NCI-H460 (cell line): ENCODE measurements around the gene MPHOSPH9. TPM values are rescaled to one million over a fixed set of nuclear protein-coding genes. Genes with fewer than 3 reads are reported as not detected.

Experiments
- DNase-seq: peaks from one replicate; pipeline ENCODE4 v3.0.0-alpha.2; 2016; ENCODE audit warnings: low read depth; ENCODE audit errors: extremely low read depth
- total RNA-seq: library from RNA; depleted of rRNA; stranded (reverse); fragments of >200 nt; shearing (Covaris generic); gene quantifications from 2 replicates; pipeline ENCODE4 v1.2.3, GENCODE V29; 2014

Gene MPHOSPH9
- total RNA-seq, 1 experiment from 2014 or later, result 82.9 TPM

GRCh38 chr12:123150275-123150743 lies 82.6 kb downstream of the MPHOSPH9 start:
- no peak for DNase-seq

GRCh38 chr12:123149501-123150274 lies 83.3 kb downstream of the MPHOSPH9 start:
- DNase-seq, result no peak

GRCh38 chr12:123149088-123149487 lies 83.9 kb downstream of the MPHOSPH9 start:
- DNase-seq, result no peak

DNA sequence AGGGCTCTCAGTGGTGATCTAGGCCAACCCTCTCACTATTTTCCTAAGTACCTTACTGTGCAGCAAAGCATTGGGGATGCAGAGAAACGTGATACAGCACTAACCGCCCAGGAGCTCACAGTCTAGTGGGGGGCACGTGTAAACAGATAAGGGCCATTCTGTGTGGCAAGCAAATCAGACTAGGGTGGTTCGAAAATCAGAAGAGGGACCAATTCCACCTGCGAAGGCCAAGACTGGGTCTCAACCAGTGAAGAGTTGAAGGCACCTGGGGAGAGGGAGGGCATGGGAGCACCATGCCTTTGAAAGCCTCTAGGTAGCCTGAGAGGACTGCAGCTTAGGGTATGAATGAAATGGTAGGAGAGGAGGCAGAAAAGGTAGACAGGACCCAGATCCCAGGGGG lies 84.3 kb downstream of the MPHOSPH9 start:
- DNase-seq, result no peak

DNA sequence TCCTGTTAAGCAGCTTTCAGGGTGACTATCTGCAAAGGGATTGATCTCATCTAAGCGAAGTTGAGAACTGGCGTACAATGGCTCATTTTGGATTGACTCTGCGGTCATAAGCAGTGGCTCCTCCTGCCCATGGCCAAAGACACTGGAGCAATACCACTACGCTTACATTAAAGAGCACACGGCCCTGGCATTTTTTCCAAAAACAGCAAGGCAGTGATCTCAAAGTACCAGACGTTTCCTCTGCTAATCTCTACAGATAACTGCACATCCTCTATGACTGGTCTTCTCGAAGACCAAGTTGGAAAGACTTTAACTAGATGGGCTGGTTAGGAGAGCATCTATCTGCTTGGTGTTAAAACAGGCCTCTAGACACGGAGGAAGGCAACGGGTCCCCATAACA lies 84.7 kb downstream of the MPHOSPH9 start:
- no peak for DNase-seq

DNA sequence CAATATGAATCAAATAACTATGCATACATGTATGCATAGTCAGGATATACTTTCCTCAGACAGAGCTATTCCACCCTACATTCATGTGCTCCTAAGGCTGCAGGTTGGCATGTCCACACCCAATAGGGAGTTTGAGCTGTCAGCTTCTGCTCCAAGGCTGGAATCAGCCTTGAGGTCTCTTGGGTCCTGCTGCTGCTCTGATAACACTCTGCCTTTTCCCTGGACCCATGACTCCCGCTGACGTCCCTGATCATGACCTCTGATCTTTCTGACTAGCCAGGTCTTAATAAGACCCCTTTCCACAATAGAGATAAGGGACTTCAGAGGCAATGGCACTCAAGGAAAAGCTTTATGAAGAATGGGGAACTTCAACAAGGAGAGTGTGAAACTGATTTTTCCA lies 87.7 kb downstream of the MPHOSPH9 start:
- DNase-seq, result no peak

GRCh38 chr12:123143736-123144461 lies 89.0 kb downstream of the MPHOSPH9 start:
- DNase-seq, result no peak

DNA sequence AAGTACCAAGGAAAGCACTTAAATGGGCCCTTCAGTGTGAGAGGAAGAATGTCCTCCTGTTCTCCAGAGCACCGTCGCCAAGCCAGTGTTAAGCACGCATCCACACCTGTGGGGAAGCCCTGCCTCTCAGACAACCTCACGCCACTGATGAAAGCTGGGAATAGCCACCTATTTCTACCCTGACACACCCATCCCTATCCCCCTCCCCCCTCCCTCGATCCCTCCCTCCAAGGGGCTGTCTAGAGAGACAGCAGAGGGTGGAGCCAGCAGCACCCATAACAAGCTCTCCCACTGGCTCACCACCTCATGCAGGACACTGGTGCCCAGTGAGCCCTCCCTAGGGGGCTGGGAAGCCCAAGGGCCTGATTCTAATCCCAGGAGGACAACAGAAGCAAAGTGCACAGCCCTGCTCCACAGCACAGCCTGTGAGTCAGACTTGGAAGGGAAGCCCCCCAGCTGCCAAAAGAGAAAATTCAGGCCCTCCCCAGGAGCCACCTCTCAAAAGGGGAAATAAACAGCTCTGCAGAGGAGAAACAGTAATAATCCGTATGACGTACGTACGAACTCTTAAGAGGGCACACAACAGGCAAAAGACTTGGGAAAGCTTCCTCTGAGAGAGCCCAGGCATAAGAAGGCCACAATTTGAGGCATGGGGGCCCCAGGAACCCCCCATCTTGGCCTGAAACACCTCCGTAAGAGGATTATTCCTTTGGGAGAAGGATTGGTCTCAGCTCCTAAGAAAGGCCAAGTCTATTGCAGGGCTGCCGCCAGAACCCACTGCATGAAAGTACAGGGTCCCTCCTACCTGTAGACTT lies 89.8 kb downstream of the MPHOSPH9 start:
- DNase-seq, result no peak

DNA sequence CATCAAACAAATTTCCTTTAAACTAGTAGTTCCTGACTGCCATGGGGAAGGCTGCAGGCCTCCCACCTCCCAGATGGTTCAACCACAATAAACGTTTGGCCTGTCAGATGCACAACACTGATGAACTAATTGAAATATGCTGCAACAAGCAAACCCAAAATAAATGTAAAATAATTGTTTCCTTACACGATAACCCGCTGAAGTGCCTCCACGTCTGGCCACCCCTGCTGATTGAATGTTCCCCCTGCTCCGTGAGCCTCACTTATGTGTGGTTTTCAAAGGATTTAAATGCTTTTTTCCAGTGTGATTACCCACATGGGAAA lies 90.5 kb downstream of the MPHOSPH9 start:
- DNase-seq, result no peak

- DNase-seq, result peak; percentile 57
These were observed 91.1 kb downstream of the MPHOSPH9 start for GRCh38 chr12:123141615-123142517.

DNA sequence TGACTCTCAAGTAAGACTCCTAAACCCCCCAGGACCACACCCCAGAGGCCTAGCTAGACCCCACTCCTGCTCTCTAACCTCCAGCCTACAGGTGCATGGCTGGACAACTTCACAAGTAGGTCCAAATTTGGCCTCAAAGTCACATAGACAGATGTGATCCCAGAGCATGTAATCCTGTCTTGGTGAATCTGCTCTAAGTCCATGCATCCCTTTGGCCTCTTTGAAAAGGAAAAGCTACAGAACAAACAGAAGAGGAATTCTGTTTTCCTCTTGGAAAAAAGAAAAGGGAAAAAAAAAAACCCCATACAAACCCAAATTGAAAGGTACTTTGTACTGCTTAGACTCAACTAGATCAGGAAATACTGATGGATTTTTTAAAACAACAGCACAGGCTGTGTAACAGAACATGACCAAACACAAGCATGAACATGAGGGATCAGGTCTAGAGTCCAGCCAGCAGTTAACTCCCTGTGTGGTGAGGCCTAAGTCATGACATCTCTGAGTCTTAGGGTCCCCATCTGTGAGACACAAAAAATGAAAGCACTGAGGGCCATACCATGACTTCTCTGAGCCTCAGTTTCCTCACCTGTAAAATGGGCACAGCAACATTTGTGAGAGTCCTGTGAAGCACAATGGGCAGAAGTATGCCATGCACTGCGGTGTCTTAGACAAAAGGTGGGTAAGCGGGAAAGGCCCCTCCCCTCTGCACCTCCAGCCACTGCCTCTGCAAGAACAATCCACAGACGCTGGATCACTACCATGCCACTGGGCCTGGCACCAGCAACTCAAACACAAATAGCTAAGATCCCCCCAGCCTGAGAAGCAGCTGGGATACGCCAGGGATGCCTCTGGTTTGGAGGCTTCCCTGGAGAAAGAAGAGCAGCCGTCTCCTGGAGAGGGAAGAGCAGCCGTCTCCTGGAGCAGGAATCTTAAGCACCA lies 92.0 kb downstream of the MPHOSPH9 start:
- no peak for DNase-seq

DNA sequence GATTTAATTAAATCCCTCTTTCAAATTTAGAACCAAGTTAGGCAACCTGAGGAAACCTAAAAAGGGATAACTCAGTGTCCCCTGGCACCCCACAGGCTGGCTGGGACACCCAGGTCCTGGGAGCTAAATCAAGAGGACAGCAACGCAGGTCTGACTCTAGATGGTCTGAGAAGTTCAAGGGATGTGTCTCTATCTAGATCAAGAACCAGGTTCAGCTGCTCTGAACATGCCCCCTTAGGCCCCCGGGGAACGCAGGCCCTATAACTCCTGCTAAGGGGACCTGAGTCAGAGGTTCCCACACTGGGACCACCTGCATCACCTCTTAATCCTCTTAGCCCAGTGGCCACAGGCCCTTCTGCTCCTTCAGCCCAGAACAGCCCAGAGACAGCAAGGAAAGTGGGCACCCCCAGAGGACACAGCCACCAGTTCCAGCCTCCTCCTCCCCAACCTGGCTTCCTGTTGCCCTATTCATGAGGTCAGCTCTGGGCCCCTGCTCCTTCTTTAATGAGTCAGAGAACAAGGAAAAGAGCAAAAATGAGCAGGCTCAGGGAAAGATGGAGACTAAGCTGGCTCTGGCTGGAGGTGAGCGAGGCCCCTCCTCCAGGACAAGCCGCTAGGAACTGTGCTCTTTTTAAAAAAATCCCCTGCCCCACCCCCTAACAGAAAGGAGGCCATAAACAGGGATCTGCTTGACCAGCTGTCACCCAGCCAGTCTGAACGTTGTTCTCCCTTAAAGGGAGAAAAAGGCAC lies 92.8 kb downstream of the MPHOSPH9 start:
- no peak for DNase-seq

GRCh38 chr12:123135688-123136087 lies 97.3 kb downstream of the MPHOSPH9 start:
- no peak for DNase-seq

- DNase-seq, result no peak
These were observed 98.1 kb downstream of the MPHOSPH9 start for GRCh38 chr12:123134826-123135225.

GRCh38 chr12:123134271-123134671 lies 98.7 kb downstream of the MPHOSPH9 start:
- no peak for DNase-seq

- no peak for DNase-seq
These were observed 99.2 kb downstream of the MPHOSPH9 start for GRCh38 chr12:123133701-123134100.

- no peak for DNase-seq
These were observed 99.9 kb downstream of the MPHOSPH9 start for GRCh38 chr12:123132951-123133619.

DNA sequence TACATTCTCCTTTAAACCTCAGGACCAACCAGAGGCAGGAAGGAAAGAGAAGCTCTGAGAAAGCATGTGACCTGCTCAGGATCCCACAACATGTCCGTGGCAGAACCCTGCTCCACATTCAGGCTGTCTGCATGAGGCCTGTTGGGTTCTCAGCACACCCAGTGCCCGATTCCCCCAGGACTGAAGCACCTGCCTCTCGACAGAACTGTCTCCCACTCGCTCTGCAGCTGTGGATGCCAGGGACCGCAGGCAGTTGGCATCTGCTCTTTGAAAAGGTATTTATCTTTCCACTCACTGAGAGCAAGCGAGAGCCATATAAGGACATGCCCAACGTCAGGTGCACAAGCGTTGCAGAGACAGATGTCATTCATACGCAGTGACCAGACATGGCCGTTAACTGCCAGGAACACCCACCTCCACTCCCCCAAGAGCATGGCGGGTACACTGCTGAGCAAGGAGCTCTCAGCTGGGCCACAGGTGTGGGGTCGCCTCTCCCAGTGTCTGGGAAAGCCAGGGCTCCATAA lies 101.0 kb downstream of the MPHOSPH9 start:
- no peak for DNase-seq
